Adrenal gland (tissue), 12 donors: ENCODE measurements around the gene SGMS1. TPM values are rescaled to one million over a fixed set of nuclear protein-coding genes. Genes with fewer than 3 reads are reported as not detected.

ENCODE experiments used
- DNase-seq, 7 donors: peaks; one replicate each; pipeline ENCODE4 v3.0.0-alpha.2; 2019 to 2020
- H3K27ac ChIP-seq, 5 donors: fragments of 200-600 bp; sonication (generic) in 4 of 5; 1 replicate in 3 of 5; 2 replicates in 2 of 5; pipeline versions ENCODE4 v1.5.1 to v1.8.0; 2016 to 2020; ENCODE audit warnings: mild to moderate bottlenecking in 1 of 5
- H3K27me3 ChIP-seq: fragments of 200-600 bp; 2 replicates; pipeline ENCODE4 v1.8.0; 2021
- H3K36me3 ChIP-seq, 2 donors: fragments of 200-600 bp; replicated peaks in 1 of 2; 1 replicate in 1 of 2; 2 replicates in 1 of 2; pipeline versions ENCODE4 v1.5.1 to v1.8.0; 2018 to 2022
- H3K4me1 ChIP-seq, 2 donors: fragments of 200-600 bp; replicated peaks in 1 of 2; 1 replicate in 1 of 2; 2 replicates in 1 of 2; pipeline versions ENCODE4 v1.5.1 to v1.8.0; 2018 to 2021
- H3K4me3 ChIP-seq, 4 donors: fragments of 200-600 bp; sonication (generic) in 3 of 4; one replicate each; pipeline ENCODE4 v1.5.1; 2016 to 2018
- H3K9me3 ChIP-seq, 3 donors: fragments of 200-600 bp; sonication (generic) in 1 of 3; replicated peaks in 1 of 3; 1 replicate in 2 of 3; 2 replicates in 1 of 3; pipeline versions ENCODE4 v1.5.1 to v1.8.0; 2016 to 2021
- CTCF ChIP-seq, 6 experiments: fragments of 450-650 bp in 4 of 6; fragments of 200-600 bp in 2 of 6; sonication (generic) in 1 of 6; IDR thresholded peaks; 1 replicate in 5 of 6; 2 replicates in 1 of 6; pipeline versions ENCODE4 v1.5.1 to v1.8.0; 2016 to 2021; ENCODE audit warnings: antibody characterized with exemption in 6 of 6, mild to moderate bottlenecking in 2 of 6, moderate library complexity in 1 of 6
- POLR2A ChIP-seq, 2 donors: fragments of 450-650 bp; IDR thresholded peaks; one replicate each; pipeline ENCODE4 v1.6.1; 2017; ENCODE audit warnings: antibody characterized with exemption in 2 of 2, mild to moderate bottlenecking in 2 of 2, moderate library complexity in 1 of 2
- WGBS, 4 donors: extraction: QIAGEN DNeasy Blood & Tissue Kit in 2 of 4; methylation state at CpG; one replicate each; pipeline versions ENCODE4 v1.1.5 to v1.1.7; 2013 to 2017; 5-methylcytosine and 5-hydroxymethylcytosine counted together
- intact Hi-C, 2 donors: fragments of 100-400 bp; cut with DNase I; formaldehyde crosslinking; loops; one replicate each; pipeline versions ENCODE4 v1.14.1 to v1.15.0; 2022 to 2023
- polyA plus RNA-seq, 3 donors: library from polyadenylated mRNA; stranded (reverse); fragments of 200-250 nt in 2 of 3; fragments of 350-450 nt in 1 of 3; fragmentation: Illumina TruSeq in 1 of 3; extraction: RNeasy Lipid Tissue Mini Kit (QIAGEN cat#74804) in 1 of 3; gene quantifications; one replicate each; pipeline ENCODE4 v1.2.3, GENCODE V29; 2013 to 2014
- total RNA-seq, 9 donors: library from RNA; depleted of rRNA in 4 of 9; stranded (reverse); fragments of >200 nt in 4 of 9; fragments of 120-200 nt in 1 of 9; fragmentation: NEBNext Ultra II Directional in 1 of 9; extraction: Animal tissue kit (Norgen Biotek cat#: 25700) in 1 of 9; gene quantifications; one replicate each; pipeline versions ENCODE4 v1.1.0 to v1.2.4, GENCODE V29; 2013 to 2023
- donor health status: healthy with polysubstance abuse.
- donor health status: Bipolar disorder and iron deficiency.
- donor health status: DM: yes; HTN: yes; CAD: no.
- donor health status: DM: no; HTN: no; CAD: no.
- donor health status: DM: no; HTN: no; CAD: no.
- donor health status: DM: yes; HTN: yes; CAD: no.

The SGMS1 gene
- total and polyA plus RNA-seq, 12 donors, result 9.1 to 152 (median 62.2) TPM

DNA sequence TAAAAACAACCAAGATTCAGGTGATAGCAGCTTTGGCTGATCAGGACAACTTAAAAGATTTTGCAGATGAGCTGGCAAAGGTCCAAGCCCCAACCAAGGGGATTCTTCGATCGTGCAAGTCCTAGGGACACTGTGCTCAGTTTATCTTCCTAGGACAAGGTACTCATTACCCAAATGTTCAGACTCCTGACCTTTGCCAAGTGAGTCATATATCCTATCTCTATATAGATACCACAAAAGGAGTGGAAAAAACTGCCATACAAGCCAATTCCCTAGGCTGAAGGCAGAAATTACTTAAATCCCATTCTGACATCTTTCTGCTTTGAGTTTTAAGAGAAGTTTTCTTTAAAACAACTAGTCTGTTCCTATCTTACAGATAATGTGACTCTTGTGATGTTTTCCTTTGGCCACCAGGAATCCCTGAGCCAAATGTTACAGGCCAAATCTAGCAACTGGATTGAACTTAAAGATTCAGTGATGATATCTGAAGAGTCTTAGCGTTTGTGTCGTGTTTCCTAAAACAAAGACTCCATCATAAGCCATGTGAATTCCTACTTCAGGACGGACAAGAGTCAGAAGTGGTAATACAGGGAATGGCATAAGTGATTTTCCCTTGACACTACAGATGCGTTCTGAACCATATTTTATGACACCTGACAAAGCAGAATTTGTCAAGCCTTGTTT, 229.8 kb downstream of the SGMS1 start:
- H3K36me3 ChIP-seq, result no peaks in the 10 kb centered on the region
- TF ChIP-seq POLR2A (IDR thresholded peaks at IDR 0.05), result no peak
- peak in 1 of 6 experiments; percentile 14 for TF ChIP-seq CTCF (IDR thresholded peaks at IDR 0.05)
- H3K4me3 ChIP-seq, result peak overlapping the region in 1 of 4 donors; percentile 25
- H3K9me3 ChIP-seq, result no peaks in the 10 kb centered on the region
- no peaks in the 10 kb centered on the region for H3K27me3 ChIP-seq
- intact Hi-C loops, result no loop called here
- peak in 4 of 7 donors; percentile 20 to 45 (median 38) for DNase-seq
- H3K4me1 ChIP-seq, result peaks cover 24 to 67% of the 10 kb centered on the region in 2 donors
- WGBS, 4 donors, result 67 to 74% (median 71%) methylated on average over 6 of the region's 6 CpGs
- peak overlapping the region in 3 of 5 donors; percentile 54 to 78 (median 68) for H3K27ac ChIP-seq

- no peak for TF ChIP-seq POLR2A (IDR thresholded peaks at IDR 0.05)
- Histone ChIP-seq H3K27me3 (no peaks in the 10 kb centered on the region), H3K4me3 (peak overlapping the region in 1 of 4 donors; percentile 25), H3K9me3 (no peaks in the 10 kb centered on the region), H3K4me1 (peaks cover 24 to 59% of the 10 kb centered on the region in 2 donors), H3K27ac (peak overlapping the region in 4 of 5 donors; percentile 54 to 78 (median 67)), H3K36me3 (no peaks in the 10 kb centered on the region)
- intact Hi-C loops, result no loop called here
- WGBS, 4 donors, result 37 to 48% (median 46%) methylated on average over 6 of the region's 6 CpGs
- DNase-seq, result peak in 4 of 7 donors; percentile 35 to 52 (median 42)
These were observed 230.6 kb downstream of the SGMS1 start for GRCh38 chr10:50392966-50393718.

GRCh38 chr10:50392426-50392825, 231.3 kb downstream of the SGMS1 start:
- peaks cover 24 to 53% of the 10 kb centered on the region in 2 donors for H3K4me1 ChIP-seq
- DNase-seq, result no peak
- H3K27ac ChIP-seq, result peak overlapping the region in 2 of 5 donors; percentile 11 to 78
- no peaks in the 10 kb centered on the region for H3K27me3 ChIP-seq
- no peaks in the 10 kb centered on the region for H3K9me3 ChIP-seq
- WGBS, 4 donors, result 92 to 99% (median 97%) methylated on average over 5 of the region's 5 CpGs
- no peak for TF ChIP-seq POLR2A (IDR thresholded peaks at IDR 0.05)
- no peak for TF ChIP-seq CTCF (IDR thresholded peaks at IDR 0.05)
- H3K36me3 ChIP-seq, result no peaks in the 10 kb centered on the region
- intact Hi-C loops, result no loop called here
- H3K4me3 ChIP-seq, result no peak overlapping the region

GRCh38 chr10:50390302-50390701, 233.5 kb downstream of the SGMS1 start:
- no peak overlapping the region for H3K4me3 ChIP-seq
- no peak for DNase-seq
- no peaks in the 10 kb centered on the region for H3K9me3 ChIP-seq
- TF ChIP-seq CTCF (IDR thresholded peaks at IDR 0.05) (no peak), POLR2A (IDR thresholded peaks at IDR 0.05) (no peak)
- no peak overlapping the region for H3K27ac ChIP-seq
- no peaks in the 10 kb centered on the region for H3K27me3 ChIP-seq
- intact Hi-C loops, result no loop called here
- H3K4me1 ChIP-seq, result peaks cover 10 to 43% of the 10 kb centered on the region in 2 donors
- WGBS, 4 donors, result 92 to 98% (median 96%) methylated on average over 2 of the region's 2 CpGs
- no peaks in the 10 kb centered on the region for H3K36me3 ChIP-seq
